GM12892 (cell line): Measurements from ENCODE around the gene SLC12A3.
A peak's percentile ranks its signal among the peaks of the same experiment; 100 is the strongest.

Source experiments
- DNase-seq: peaks from one replicate; pipeline ENCODE4 v3.0.0; 2011; ENCODE audit not compliant: insufficient read length
- FAIRE-seq: peaks from 2 replicates; lab custom pipeline; 2011; peaks lifted over from hg19 to GRCh38; lab: Jason Lieb, UNC
- POLR2A ChIP-seq: IDR thresholded peaks from 2 replicates; pipeline ENCODE4 v1.6.1; 2011; ENCODE audit warnings: low read depth, low read length, control low read depth
- POLR2AphosphoS5 ChIP-seq: IDR thresholded peaks from 2 replicates; pipeline ENCODE4 v1.6.1; 2011; ENCODE audit warnings: low read depth, low read length, control low read depth
- TAF1 ChIP-seq: IDR thresholded peaks from 2 replicates; pipeline ENCODE4 v1.6.1; 2011; ENCODE audit warnings: low read depth, mild to moderate bottlenecking, control low read depth, low read length, borderline replicate concordance

The SLC12A3 gene

GRCh38 chr16:56946767-56947603 is 82.0 kb downstream of the SLC12A3 start:
- FAIRE-seq, result peak; percentile 65
- DNase-seq, result no peak
- TF ChIP-seq POLR2AphosphoS5 (peak; percentile 72; the same call in 1 of the 2 replicates), TAF1 (no peak), POLR2A (peak; percentile 50)

GRCh38 chr16:56947604-56947995 is 82.6 kb downstream of the SLC12A3 start:
- no peak for FAIRE-seq

GRCh38 chr16:56948234-56948633 is 83.2 kb downstream of the SLC12A3 start:
- TF ChIP-seq POLR2A (no peak), TAF1 (no peak), POLR2AphosphoS5 (no peak)
- FAIRE-seq, result no peak
- no peak for DNase-seq

More at GRCh38 chr16:56947604-56947995, 82.6 kb downstream of the SLC12A3 start:
- TF ChIP-seq POLR2AphosphoS5, result no peak
- TF ChIP-seq TAF1, result no peak
- TF ChIP-seq POLR2A, result no peak
- DNase-seq, result no peak

- FAIRE-seq (no peak), DNase-seq (no peak)
- no peak for TF ChIP-seq POLR2A
- TF ChIP-seq TAF1, result no peak
- TF ChIP-seq POLR2AphosphoS5, result no peak
Measured at GRCh38 chr16:56950051-56950450, 85.0 kb downstream of the SLC12A3 start.

GRCh38 chr16:56950455-56950854 is 85.4 kb downstream of the SLC12A3 start:
- FAIRE-seq (no peak), DNase-seq (no peak)
- TF ChIP-seq POLR2A, result no peak
- no peak for TF ChIP-seq POLR2AphosphoS5
- no peak for TF ChIP-seq TAF1

GRCh38 chr16:56950881-56951771 is 86.1 kb downstream of the SLC12A3 start:
- TF ChIP-seq TAF1 (no peak), POLR2A (no peak), POLR2AphosphoS5 (no peak)
- FAIRE-seq (peak; percentile 97), DNase-seq (peak; percentile 65)

GRCh38 chr16:56953006-56953405 is 88.0 kb downstream of the SLC12A3 start:
- no peak for DNase-seq
- no peak for FAIRE-seq
- TF ChIP-seq TAF1, result no peak
- TF ChIP-seq POLR2AphosphoS5, result no peak
- no peak for TF ChIP-seq POLR2A

- TF ChIP-seq TAF1 (no peak), POLR2A (no peak), POLR2AphosphoS5 (no peak)
- FAIRE-seq (no peak), DNase-seq (no peak)
Measured at GRCh38 chr16:56956076-56956475, 91.1 kb downstream of the SLC12A3 start.

- DNase-seq (no peak), FAIRE-seq (no peak)
- no peak for TF ChIP-seq POLR2A
- no peak for TF ChIP-seq TAF1
Measured at GRCh38 chr16:56956756-56957155, 91.7 kb downstream of the SLC12A3 start.

- FAIRE-seq, result no peak
- DNase-seq, result no peak
- no peak for TF ChIP-seq POLR2AphosphoS5
- TF ChIP-seq POLR2A, result no peak
- no peak for TF ChIP-seq TAF1
Measured at GRCh38 chr16:56960681-56961281, 95.8 kb downstream of the SLC12A3 start.

- TF ChIP-seq TAF1, result no peak
- TF ChIP-seq POLR2A, result no peak
- no peak for TF ChIP-seq POLR2AphosphoS5
Measured at GRCh38 chr16:56961386-56961785, 96.4 kb downstream of the SLC12A3 start.

More at GRCh38 chr16:56961386-56961785, 96.4 kb downstream of the SLC12A3 start:
- FAIRE-seq (no peak), DNase-seq (no peak)
